Mesangial cell (primary cell): ENCODE data around the gene PAX6. TPM values are rescaled to one million over a fixed set of nuclear protein-coding genes. Genes with fewer than 3 reads are reported as not detected.

ENCODE experiments used
- total RNA-seq: library from RNA; depleted of rRNA; stranded (reverse); fragments of >200 nt; gene quantifications from 2 replicates; pipeline ENCODE4 v1.2.3, GENCODE V29; 2015

The PAX6 gene
- total RNA-seq, result not detected in 2 replicates

DNA sequence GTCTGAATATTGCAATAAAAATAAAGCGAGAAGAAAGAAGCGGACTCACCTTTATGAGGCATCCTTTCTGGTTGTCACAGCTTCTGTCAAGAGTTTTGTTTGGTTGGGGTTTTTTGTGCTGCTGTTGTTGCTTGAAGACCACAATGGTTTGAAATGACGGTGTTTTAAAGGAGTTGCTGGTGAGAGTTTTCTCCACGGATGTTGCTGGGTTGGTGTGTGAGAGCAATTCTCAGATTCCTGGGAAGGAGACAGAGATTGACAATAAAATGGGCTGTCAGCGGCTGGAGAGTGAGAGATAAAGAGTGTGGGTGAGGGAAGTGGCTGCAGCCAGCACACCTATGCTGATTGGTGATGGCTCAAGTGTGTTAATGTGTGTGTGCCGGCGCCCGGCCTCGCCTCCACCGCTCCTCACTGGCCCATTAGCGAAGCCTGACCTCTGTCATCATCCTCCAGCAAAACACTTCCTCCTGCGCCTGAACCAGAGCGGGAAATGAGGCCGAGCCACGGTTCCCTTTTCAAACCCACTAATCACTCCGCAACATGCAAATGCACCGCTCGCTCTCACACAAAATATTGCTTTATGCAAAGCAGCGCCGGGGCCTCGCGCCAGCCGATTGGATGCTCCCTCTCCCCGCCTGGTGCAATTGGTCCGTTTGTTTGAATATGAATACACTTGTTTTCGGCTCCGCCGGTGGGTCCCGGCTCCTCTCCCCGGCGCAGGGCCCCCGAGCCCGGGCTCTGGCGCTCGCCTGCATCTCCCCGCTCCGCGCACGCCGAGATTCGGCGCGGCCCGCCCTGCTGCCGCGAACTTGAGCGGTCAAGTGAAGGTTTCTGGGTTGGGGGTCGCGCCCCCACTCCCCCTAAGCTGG, at the start of gene PAX6:
Gene PAX6 (minus strand): TSS at position 544 of the 869 bp plus-strand sequence. CDS start 4,911 bp downstream, outside the sequence.

